Fibroblast of skin of left biceps (primary cell): Measurements from ENCODE around the gene ZAP70.

Experiments used
- DNase-seq, 2 experiments: peaks; one replicate each; pipeline ENCODE4 v3.0.0-alpha.2; 2013; ENCODE audit warnings: low read depth in 2 of 2

The ZAP70 gene

DNA sequence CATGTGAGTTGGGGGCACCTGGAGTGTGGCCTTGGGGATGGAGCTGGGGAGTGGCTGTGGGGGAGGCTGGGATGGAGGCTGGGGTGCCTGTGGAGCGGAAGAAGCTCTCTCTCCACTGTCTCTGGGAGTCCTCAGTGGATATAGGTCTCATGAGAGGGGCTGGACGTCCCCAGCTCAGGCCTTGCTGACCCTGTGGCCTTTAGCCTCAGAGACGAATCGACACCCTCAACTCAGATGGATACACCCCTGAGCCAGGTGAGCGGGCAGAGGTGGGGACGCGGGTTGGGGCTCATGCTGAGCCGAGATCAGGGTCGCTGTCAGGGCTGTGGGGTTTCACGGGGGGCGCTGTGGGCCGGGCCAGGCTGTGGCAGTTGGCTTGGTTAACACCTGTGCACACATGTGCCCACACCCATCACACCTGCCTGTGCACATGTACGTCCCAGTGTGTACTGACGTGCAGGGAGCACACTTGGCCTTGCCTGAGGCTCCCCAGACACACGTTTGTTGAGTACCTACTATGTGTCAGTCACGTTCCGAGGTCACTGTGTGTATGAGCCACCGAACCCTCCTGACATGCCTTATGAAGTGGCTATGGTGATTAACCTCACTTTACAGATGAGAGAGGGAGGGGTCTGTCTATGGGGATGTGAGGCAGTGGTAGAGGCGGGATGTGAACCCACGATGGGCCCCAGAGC, 20.1 kb downstream of the ZAP70 start:
- no peak for DNase-seq

- no peak for DNase-seq
These were observed 21.0 kb downstream of the ZAP70 start for GRCh38 chr2:97734061-97735051.

- no peak for DNase-seq
These were observed 21.8 kb downstream of the ZAP70 start for GRCh38 chr2:97735161-97735561.

- DNase-seq: no peak
These were observed 22.8 kb downstream of the ZAP70 start for GRCh38 chr2:97736185-97736584.

DNA sequence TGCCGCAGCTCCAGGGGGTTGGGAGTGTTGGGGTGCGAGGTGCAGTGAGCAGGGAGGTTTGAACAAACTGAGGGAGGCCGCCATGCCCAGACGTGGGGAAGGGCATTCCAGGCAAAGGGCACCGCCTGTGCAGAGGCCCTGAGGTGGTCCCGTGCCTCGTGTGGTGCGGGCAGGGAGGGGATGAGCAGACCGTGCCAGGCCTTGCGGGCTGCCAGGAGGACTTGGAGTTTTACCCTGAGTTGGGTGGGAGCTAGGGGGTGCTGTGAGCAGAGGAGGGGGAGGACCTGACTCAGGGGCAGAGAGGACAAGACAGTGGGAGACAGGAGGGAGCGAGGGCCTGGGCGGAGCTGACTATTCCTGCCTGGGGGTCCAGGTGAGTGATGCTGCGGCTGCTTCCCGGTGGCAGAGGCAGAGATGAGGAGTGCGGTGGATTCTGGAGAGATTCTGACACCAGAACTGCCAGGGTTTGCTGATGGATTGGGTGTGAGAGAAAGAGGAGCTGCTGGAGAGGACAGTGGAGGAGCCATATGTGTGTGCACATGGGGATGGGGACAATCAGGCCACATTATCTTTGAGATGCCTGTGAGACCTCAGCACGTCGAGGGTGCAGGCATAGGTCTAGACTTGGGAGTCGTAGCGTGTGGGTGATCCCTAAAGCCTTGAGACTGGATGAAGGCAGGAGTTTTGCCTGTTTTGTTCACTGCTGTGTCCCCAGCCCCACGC, 23.4 kb downstream of the ZAP70 start:
- no peak for DNase-seq

- no peak for DNase-seq
These were observed 24.2 kb downstream of the ZAP70 start for GRCh38 chr2:97737421-97738178.

DNA sequence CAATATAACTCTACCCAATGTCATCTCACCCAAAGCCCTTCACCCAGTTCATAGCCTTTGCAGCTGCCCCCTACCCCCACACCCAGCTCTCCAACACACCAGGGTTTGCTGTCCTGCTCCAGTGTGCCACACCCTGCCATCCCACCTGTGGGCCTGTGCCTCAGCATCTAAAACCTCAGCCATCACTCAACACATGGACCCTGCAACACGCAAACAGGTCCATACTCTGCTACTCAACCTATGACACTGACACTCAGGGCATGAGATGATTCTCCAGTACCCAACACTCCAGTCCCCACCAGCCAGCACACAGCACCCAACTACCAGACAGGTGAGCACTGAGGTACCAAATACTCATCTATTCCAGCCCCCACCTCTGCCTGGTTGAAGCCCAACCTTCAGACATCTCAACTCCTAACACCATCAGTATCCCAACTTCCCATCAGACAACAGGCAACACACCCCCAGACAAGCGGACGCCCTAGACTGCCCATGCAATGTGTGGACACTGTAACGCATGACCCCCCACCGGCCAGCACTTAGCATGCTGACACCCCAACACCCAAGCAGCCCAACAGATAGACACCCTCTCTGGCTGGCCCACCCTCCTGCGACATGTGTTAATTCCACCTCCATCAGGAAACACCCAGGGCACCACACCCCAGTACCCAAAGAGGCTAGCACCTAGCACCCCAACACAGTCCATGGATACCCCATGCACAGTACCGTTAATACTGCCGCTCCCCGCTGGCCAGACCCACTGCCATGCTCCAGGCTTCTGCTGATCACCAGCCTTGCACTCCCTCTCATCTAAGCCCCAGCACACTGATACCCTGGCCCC, 25.0 kb downstream of the ZAP70 start:
- DNase-seq: no peak

DNA sequence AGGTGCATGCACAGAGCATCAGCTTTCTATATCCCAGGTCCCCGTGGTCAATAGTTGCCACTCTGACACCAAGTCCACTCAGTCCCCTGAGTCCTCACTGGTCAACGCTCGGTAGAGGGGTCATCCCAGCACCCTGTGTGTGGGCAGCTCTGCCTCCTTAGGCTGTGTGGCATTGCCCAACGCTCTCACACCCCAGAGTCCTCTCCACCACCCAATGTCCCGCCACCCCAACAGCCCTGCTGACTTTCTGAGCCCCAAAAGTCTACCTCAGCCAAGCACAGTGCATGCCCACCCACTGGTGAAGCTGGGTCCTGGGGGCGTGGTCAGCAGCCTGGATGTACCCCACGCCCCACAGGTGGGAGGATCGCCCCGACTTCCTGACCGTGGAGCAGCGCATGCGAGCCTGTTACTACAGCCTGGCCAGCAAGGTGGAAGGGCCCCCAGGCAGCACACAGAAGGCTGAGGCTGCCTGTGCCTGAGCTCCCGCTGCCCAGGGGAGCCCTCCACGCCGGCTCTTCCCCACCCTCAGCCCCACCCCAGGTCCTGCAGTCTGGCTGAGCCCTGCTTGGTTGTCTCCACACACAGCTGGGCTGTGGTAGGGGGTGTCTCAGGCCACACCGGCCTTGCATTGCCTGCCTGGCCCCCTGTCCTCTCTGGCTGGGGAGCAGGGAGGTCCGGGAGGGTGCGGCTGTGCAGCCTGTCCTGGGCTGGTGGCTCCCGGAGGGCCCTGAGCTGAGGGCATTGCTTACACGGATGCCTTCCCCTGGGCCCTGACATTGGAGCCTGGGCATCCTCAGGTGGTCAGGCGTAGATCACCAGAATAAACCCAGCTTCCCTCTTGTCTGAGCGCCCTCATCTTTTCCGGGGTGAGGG, 25.9 kb downstream of the ZAP70 start:
- no peak for DNase-seq

DNA sequence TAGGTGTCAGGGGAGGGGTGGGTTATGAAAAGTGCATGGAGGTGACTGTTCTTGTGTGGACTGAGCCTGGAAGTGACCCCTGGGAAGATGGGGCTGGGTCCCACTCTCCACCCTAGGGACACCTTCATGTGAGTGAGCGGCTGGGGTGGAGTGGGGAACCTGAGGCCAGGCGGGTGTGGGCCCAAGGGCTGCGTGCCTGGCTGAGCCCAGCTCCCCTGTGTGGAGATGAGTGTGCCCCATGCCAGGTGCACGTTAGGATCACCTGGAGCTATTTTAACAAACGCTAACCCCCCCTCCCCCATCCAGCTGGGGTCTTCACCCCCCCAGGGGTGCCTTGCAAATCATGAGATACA, 26.5 kb downstream of the ZAP70 start:
- no peak for DNase-seq

DNA sequence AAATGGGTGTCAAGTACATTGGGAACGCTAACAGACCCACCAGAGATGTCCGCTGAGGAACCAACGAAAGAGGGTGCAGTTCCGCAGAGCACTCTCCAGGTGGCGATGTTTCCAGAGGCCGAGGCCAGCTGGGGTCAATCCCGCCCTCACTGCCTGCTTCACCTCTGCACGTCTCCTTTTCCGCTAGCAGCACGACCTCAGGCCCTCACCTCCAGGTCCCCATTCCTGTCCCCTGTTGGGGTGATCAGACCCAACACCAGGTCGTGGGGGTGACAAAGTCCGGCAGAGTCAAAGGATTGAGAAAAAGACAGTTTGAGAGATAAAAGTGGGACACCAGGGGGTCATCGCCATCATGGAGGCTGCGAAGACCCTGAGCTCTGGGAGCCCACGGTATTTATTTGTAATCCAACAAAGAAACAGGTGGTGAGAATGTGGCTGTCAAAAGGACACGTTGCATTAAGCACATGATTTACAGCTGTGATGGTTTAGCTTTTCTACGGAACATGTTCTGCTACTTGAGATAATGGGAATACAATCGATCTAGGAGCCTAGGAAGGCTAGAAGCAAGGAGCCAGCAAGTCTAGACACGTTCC, 27.3 kb downstream of the ZAP70 start:
- no peak for DNase-seq

DNA sequence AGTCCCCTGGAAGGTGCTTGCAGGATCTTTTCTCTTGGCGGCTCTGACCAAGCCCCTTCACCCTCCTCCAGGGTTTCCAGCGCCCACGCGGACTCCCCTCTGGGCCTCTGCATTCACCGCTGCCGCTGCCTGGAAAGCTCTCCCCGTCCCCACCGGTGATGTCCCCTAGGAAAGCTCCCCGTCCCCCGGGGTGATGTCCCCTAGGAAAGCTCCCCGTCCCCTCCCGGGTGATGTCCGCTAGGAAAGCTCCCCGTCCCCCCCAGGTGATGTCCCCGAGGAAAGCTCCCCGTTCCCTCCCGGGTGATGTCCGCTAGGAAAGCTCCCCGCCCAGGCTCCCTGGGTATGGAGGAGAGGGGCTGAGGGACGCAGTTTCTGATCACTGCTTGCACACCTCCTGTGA, 27.9 kb downstream of the ZAP70 start:
- DNase-seq: no peak

DNA sequence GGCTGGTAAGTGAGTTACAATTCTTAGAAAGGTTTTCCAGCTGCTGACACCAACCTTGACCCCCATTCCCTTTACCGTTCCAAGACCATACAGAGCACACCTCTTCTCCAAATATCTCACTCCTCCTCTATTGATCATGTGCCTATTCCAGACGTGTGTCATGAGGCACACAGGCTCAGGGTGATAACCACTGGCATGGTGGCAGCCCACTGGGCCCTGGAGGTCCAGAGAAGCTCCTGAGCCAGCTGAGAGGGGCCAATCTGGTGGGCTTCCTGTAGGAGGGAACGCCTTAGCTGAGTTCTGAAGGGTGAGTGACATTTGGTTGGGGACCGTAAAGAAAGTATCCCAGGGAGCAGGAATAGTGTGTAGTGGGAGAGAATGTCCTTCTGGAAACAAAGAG, 28.3 kb downstream of the ZAP70 start:
- no peak for DNase-seq

- DNase-seq: no peak
These were observed 29.0 kb downstream of the ZAP70 start for GRCh38 chr2:97742381-97742847.

DNA sequence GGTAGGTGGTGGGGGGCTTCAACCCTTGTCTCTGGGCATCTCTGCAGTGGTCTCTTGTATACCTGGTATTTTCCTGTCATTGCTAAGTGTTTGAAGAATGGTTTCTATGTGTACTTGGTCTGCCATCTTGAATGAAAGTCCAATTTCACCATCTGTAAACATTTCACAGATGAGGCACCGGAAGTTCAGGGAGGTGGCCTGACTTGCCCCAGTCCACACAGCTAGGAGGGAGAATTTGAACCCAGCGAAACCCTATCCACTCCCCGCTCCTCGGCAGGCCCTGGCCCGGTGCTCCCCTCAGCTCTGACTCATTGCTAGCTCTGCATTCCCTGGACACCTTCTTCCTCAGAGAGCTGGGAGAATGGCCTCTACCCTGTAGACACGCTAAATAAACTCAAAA, 30.5 kb downstream of the ZAP70 start:
- no peak for DNase-seq

GRCh38 chr2:97745474-97746174, 32.2 kb downstream of the ZAP70 start:
- DNase-seq: no peak

GRCh38 chr2:97747285-97747684, 33.9 kb downstream of the ZAP70 start:
- no peak for DNase-seq

GRCh38 chr2:97747716-97748115, 34.3 kb downstream of the ZAP70 start:
- DNase-seq: no peak

DNA sequence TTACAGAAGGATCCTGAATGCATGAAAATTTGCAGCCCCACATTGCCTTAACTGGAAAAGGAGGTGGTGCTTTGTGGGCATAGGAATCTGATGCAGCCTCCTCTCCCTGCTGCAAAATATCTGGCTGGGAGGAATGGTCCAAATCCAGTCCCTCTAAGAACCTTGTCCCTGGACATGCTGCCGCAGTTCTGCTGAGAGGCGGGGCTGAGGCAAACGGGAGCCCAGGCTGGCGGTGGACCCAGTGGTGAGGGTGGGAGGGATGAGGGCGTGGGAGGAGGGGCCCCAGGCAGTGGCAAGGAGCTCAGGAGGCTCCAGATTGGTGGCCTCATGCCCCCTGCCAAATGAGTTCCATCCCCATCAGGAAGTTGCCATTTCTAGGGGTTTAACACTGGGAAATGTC, 36.2 kb downstream of the ZAP70 start:
- no peak for DNase-seq

DNA sequence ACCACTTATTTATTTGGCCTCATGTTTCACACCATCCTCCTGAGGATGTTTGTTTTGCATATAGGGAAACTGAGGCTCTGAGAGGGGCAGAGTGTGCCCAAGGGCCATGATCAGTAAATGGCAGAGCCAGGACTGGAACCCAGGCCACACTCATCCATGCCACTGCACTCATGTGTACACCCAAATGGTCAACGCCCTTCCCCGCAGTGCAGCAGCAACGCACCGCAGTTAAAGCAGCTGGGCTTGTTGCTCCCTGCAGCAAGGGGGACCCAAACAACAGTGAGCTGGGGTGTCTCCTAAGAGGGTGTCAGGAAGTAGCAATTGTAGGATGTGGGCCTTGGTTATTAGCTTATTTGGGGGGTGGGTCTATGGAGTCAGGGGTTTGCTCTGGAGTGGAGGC, 36.6 kb downstream of the ZAP70 start:
- no peak for DNase-seq
